Measurements from ENCODE around the gene PTPRD.

DNA sequence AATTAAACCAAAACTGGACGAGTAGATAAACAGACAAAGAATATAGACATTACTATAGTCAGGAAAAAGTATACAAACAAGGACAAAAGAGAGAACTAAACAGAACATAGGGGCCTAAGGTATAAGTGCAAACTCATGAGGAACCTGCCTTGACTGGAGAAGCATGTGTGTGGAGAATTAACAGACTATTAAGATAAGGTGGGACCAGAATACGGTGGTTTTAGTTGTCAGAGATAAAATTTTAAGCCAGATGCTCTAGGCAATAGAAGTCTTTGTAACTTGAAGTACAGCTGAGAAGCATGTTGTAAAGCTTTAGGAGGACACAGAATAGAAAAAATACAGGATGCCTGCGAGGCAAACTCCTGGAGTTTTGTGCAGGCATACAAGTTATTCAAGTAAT, 707.1 kb downstream of the PTPRD start:
- TF ChIP-seq SUZ12 (IDR thresholded peaks at IDR 0.05; ENCODE audit: extremely low read depth, insufficient read depth, insufficient read length) (no peak), YY1 (IDR thresholded peaks at IDR 0.05; ENCODE audit: insufficient read depth, insufficient read length) (no peak)
